ENCODE measurements around the gene AGPAT1.
"Not testable (repeated sequence)": the region's sequence is repeated elsewhere in the genome, so short reads cannot be mapped to it uniquely, and the experiment has no call there.

AGPAT1 gene

GRCh38 chr6:32194388-32194787, 18.5 kb upstream of the AGPAT1 start:
- Mint-ChIP-seq H3K27me3 (peaks cover 8% of the 10 kb centered on the region), H3K4me3 (peak overlapping the region; percentile 94), H3K27ac (no peak overlapping the region), H3K9me3 (no peaks in the 10 kb centered on the region), H3K36me3 (peaks cover 28% of the 10 kb centered on the region), H3K4me1 (peaks cover 34% of the 10 kb centered on the region)
- CTCF ChIA-PET, result interaction anchor here (0.6 to 1.6 kb wide), 4 partner anchors 40 to 408 kb away, joined by 3 to 4 read pairs (median 3); no protein-coding TSS in a partner anchor
- DNase-seq, result no peak

DNA sequence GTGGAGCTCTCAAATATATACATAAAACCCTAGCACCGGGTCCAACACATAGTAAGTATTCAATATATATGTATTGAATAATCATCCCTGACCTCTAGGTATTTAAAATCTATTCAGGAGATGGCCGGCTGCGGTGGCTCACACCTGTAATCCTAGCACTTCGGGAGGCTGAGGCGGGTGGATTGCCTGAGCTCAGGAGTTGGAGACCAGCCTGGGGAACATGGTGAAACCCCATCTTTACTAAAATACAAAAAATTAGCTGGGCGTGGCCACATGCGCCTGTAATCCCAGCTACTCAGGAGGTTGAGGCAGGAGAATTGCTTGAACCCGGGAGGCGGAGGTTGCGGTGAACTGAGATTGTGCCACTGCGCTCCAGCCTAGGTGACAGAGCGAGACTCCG, 17.2 kb upstream of the AGPAT1 start:
- DNase-seq, H3K27me3 Mint-ChIP-seq, H3K9me3 Mint-ChIP-seq: not testable (repeated sequence)
- H3K36me3 Mint-ChIP-seq, result peaks cover 39% of the 10 kb centered on the region
- H3K27ac Mint-ChIP-seq, result peak overlapping the region; percentile 98
- peaks cover 46% of the 10 kb centered on the region for H3K4me1 Mint-ChIP-seq
- CTCF ChIA-PET, result interaction anchor here (0.8 to 1.6 kb wide), 3 partner anchors 11 to 64 kb away, joined by 3 to 6 read pairs (median 5); no protein-coding TSS in a partner anchor
- H3K4me3 Mint-ChIP-seq, result peak overlapping the region; percentile 100

DNA sequence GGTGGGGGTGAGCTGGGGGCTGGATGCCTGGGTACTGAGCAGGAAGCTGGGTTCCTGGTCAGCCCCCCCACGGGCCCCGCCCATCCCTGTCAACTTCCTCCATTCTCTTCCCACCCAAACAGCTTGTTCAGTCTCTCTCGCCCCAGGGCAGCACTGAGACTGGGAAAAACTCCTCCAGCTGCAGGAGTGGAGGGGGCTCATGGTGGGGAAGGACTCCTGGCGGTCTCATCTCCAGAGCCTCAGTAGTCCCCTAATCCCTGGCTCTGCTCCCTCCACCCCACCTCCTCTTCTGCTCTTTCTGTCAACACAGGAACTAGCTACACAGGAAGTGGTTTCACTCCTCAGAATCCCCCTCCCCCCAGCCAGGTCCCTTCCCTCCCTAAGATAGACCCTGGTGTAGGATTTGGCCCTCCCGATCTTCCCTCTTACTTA, 16.7 kb upstream of the AGPAT1 start, which contains the start of gene GPSM3:
TSS of gene GPSM3 (minus strand) at position 36 of the 432 bp plus-strand sequence. CDS start 130 bp downstream, outside the sequence.
- Mint-ChIP-seq H3K4me3 (peak within 1 kb of the TSS; percentile 100), H3K36me3 (peaks cover 43% of the 10 kb centered on the region), H3K27ac (peak within 1 kb of the TSS; percentile 98), H3K9me3 (no peaks in the 10 kb centered on the region), H3K4me1 (peaks cover 51% of the 10 kb centered on the region), H3K27me3 (peaks cover 5% of the 10 kb centered on the region)
- CTCF ChIA-PET, result interaction anchor here (0.8 to 1.6 kb wide), 3 partner anchors 10 to 64 kb away, joined by 3 to 6 read pairs (median 5); no protein-coding TSS in a partner anchor
- peak; percentile 79 for DNase-seq

GRCh38 chr6:32191696-32192607, 16.1 kb upstream of the AGPAT1 start:
- Mint-ChIP-seq H3K4me1 (peaks cover 56% of the 10 kb centered on the region), H3K4me3 (peak overlapping the region; percentile 100), H3K27me3 (peaks cover 5% of the 10 kb centered on the region), H3K36me3 (peaks cover 50% of the 10 kb centered on the region), H3K9me3 (no peaks in the 10 kb centered on the region), H3K27ac (peak overlapping the region; percentile 98)
- no peak for DNase-seq
- CTCF ChIA-PET, result interaction anchor here (0.8 to 1.7 kb wide), 5 partner anchors 9 to 74 kb away, joined by 3 to 6 read pairs (median 5); no protein-coding TSS in a partner anchor

GRCh38 chr6:32190911-32191677, 15.2 kb upstream of the AGPAT1 start:
- peaks cover 5% of the 10 kb centered on the region for H3K27me3 Mint-ChIP-seq
- CTCF ChIA-PET, result interaction anchor here (0.9 to 1.7 kb wide), 3 partner anchors 9 to 73 kb away, joined by 5 to 6 read pairs (median 5); no protein-coding TSS in a partner anchor
- H3K4me1 Mint-ChIP-seq, result peaks cover 59% of the 10 kb centered on the region
- DNase-seq, result no peak
- H3K27ac Mint-ChIP-seq, result peak overlapping the region; percentile 98
- H3K36me3 Mint-ChIP-seq, result peaks cover 58% of the 10 kb centered on the region
- no peaks in the 10 kb centered on the region for H3K9me3 Mint-ChIP-seq
- peak overlapping the region; percentile 100 for H3K4me3 Mint-ChIP-seq

DNA sequence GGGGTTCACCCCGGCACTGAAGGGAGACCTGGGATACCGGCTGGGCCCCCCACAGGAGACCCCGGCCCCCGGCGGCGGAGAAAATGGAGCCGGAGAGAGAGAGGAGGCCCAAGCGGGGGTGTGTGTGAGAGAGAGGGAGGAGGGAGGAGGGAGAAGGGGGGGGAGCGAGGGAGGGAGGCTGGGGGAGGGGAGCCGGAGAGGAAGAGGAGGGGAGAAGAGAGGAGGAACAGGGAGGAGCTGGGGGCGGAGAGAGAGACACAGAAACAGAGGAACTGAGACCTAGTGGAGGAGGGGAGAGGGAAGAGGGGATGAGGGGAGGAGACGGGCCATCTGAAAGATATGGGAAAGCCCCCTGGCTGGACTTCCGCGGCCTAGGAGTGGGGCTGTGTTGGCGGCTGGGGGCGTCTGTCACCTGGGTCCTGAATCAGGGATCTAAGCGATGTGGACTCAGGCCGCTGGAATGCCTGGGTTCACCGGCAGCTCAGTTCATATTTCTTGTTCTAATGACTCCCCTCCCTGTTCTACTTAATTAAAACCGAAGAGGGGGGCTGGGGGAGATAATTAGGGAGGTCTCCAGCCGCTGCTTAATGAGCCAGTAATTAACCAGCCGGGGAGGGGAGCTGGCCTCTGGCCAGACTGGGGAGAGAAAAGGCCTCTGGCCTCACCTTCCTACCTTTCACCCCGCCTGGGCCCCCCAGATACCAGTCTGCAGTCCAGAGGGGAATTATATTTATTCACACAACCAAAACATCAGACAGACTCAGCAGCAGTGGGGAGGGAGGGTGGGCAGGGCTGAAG, 14.4 kb upstream of the AGPAT1 start, which contains the start of gene PBX2:
TSS of gene PBX2 (minus strand) at position 149 of the 798 bp plus-strand sequence. CDS start 287 bp downstream, outside the sequence.
- H3K27me3 Mint-ChIP-seq, result peaks cover 5% of the 10 kb centered on the region
- H3K4me3 Mint-ChIP-seq, result peak within 1 kb of the TSS; percentile 100
- CTCF ChIA-PET, result interaction anchor here (0.9 to 1.7 kb wide), 3 partner anchors 8 to 72 kb away, joined by 5 to 6 read pairs (median 5); no protein-coding TSS in a partner anchor
- DNase-seq, result peak; percentile 94
- H3K36me3 Mint-ChIP-seq, result peaks cover 65% of the 10 kb centered on the region
- H3K4me1 Mint-ChIP-seq, result peaks cover 63% of the 10 kb centered on the region
- H3K9me3 Mint-ChIP-seq, result no peaks in the 10 kb centered on the region
- H3K27ac Mint-ChIP-seq, result peak within 1 kb of the TSS; percentile 98

GRCh38 chr6:32189742-32190053, 13.8 kb upstream of the AGPAT1 start:
- Mint-ChIP-seq H3K9me3 (no peaks in the 10 kb centered on the region), H3K4me3 (peak overlapping the region; percentile 92), H3K27me3 (peaks cover 5% of the 10 kb centered on the region), H3K4me1 (peaks cover 57% of the 10 kb centered on the region), H3K36me3 (peaks cover 65% of the 10 kb centered on the region), H3K27ac (peak overlapping the region; percentile 90)
- CTCF ChIA-PET, result no interaction called here
- no peak for DNase-seq

- H3K4me1 Mint-ChIP-seq, result peaks cover 52% of the 10 kb centered on the region
- H3K27me3 Mint-ChIP-seq, result peaks cover 5% of the 10 kb centered on the region
- peak overlapping the region; percentile 90 for H3K27ac Mint-ChIP-seq
- H3K36me3 Mint-ChIP-seq, result peaks cover 66% of the 10 kb centered on the region
- H3K9me3 Mint-ChIP-seq, result no peaks in the 10 kb centered on the region
- H3K4me3 Mint-ChIP-seq, result peak overlapping the region; percentile 92
- CTCF ChIA-PET, result no interaction called here
- DNase-seq, result no peak
Measured at GRCh38 chr6:32189069-32189741, 13.3 kb upstream of the AGPAT1 start.

GRCh38 chr6:32188381-32189068, 12.6 kb upstream of the AGPAT1 start:
- CTCF ChIA-PET, result no interaction called here
- peaks cover 45% of the 10 kb centered on the region for H3K4me1 Mint-ChIP-seq
- peaks cover 70% of the 10 kb centered on the region for H3K36me3 Mint-ChIP-seq
- peak overlapping the region; percentile 90 for H3K27ac Mint-ChIP-seq
- no peaks in the 10 kb centered on the region for H3K9me3 Mint-ChIP-seq
- H3K4me3 Mint-ChIP-seq, result peak overlapping the region; percentile 92
- H3K27me3 Mint-ChIP-seq, result peaks cover 5% of the 10 kb centered on the region
- no peak for DNase-seq

- H3K36me3 Mint-ChIP-seq, result peaks cover 70% of the 10 kb centered on the region
Measured at GRCh38 chr6:32187725-32188380, 12.0 kb upstream of the AGPAT1 start.

DNA sequence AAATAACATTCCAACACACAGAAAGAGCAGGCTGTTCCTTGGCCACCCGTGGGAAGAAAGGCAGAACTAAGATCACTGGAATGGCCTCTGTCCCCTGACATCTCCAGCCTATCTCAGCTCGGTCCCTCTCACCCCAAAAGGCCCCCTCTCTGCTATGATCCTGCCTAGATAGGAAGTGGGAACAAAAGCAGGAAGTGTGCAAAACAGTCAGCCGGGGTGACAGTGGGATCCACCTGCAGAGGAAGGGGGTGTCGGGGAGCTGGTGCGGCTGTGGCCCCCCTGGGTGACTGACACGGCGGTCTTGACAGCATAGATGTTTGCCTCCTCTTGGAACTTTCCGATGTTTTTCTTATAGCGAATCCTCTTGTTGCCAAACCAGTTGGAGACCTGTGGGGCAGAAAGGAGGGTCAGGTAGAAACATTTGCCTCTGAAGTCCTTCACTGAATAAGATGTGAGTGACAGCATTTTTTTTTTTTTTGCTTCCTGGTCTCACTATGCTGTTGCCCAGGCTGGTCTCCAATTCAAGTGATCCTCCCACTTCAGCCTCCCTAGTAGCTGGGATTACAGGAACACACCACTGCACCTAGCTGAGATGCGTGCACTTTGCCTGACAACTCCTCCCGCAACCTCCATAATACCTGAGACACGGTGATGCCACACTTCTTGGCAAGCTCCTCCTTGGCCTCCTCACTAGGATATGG, 11.3 kb upstream of the AGPAT1 start:
- no peaks in the 10 kb centered on the region for H3K9me3 Mint-ChIP-seq
- peaks cover 42% of the 10 kb centered on the region for H3K4me1 Mint-ChIP-seq
- peak overlapping the region; percentile 53 for H3K4me3 Mint-ChIP-seq
- H3K36me3 Mint-ChIP-seq, result peaks cover 69% of the 10 kb centered on the region
- peaks cover 5% of the 10 kb centered on the region for H3K27me3 Mint-ChIP-seq
- CTCF ChIA-PET, result no interaction called here
- DNase-seq, result no peak
- H3K27ac Mint-ChIP-seq, result peak overlapping the region; percentile 85

More at GRCh38 chr6:32187725-32188380, 12.0 kb upstream of the AGPAT1 start:
- peaks cover 40% of the 10 kb centered on the region for H3K4me1 Mint-ChIP-seq
- CTCF ChIA-PET, H3K9me3 Mint-ChIP-seq, DNase-seq, H3K27me3 Mint-ChIP-seq: not testable (repeated sequence)
- H3K27ac Mint-ChIP-seq, result peak overlapping the region; percentile 85
- H3K4me3 Mint-ChIP-seq, result peak overlapping the region; percentile 92

All from activated naive CD4-positive, alpha-beta T cell treated with anti-CD3 and anti-CD28 coated beads, Interleukin-2, amount 10 ng/mL, durations not matched to agents 7 days and 5 days (primary cell).